ENCODE data around the gene CMIP.

The CMIP gene

GRCh38 chr16:81497690-81498089, 53.1 kb downstream of the CMIP start:
- H4K20me1 ChIP-seq (ENCODE audit: insufficient read depth, low read length, poor library complexity, severe bottlenecking), result no peaks in the 10 kb centered on the region
- H3K4me3 ChIP-seq (ENCODE audit: low read length, poor library complexity, severe bottlenecking), result no peak overlapping the region
- no peaks in the 10 kb centered on the region for H3K27me3 ChIP-seq (ENCODE audit: insufficient read depth, low read length, poor library complexity, severe bottlenecking)
- H3K9ac ChIP-seq (ENCODE audit: low read depth, low read length, poor library complexity, severe bottlenecking), result no peak overlapping the region
- TF ChIP-seq EZH2phosphoT487 (IDR thresholded peaks at IDR 0.05; ENCODE audit: borderline replicate concordance) (no peak), CTCF (conservative IDR thresholded peaks at IDR 0.05; ENCODE audit: low read length) (no peak)
- no peak overlapping the region for H2AFZ ChIP-seq (ENCODE audit: low read length)
- no peaks in the 10 kb centered on the region for H3K9me2 ChIP-seq (replicated peaks; ENCODE audit: low read depth, low read length)
- no peaks in the 10 kb centered on the region for H3F3A ChIP-seq (ENCODE audit: low read depth)
- H3K79me2 ChIP-seq (ENCODE audit: insufficient read depth, low read length), result peaks cover 56% of the 10 kb centered on the region; the same call in 1 of the 2 replicates
- peaks cover 6% of the 10 kb centered on the region; the same call in 1 of the 2 replicates for H3K36me3 ChIP-seq (ENCODE audit: insufficient read depth, low read length)
- no peaks in the 10 kb centered on the region for H3K9me3 ChIP-seq (ENCODE audit: insufficient read depth, low read depth, low read length)
- H3K4me1 ChIP-seq (ENCODE audit: insufficient read depth, low read length, poor library complexity, severe bottlenecking), result peaks cover 11% of the 10 kb centered on the region
- H3K4me2 ChIP-seq (ENCODE audit: low read depth, low read length, poor library complexity, severe bottlenecking), result no peak overlapping the region

GRCh38 chr16:81498351-81498750, 53.7 kb downstream of the CMIP start:
- no peaks in the 10 kb centered on the region for H3K27me3 ChIP-seq (ENCODE audit: insufficient read depth, low read length, poor library complexity, severe bottlenecking)
- H3K9me2 ChIP-seq (replicated peaks; ENCODE audit: low read depth, low read length), result no peaks in the 10 kb centered on the region
- no peak for TF ChIP-seq CTCF (conservative IDR thresholded peaks at IDR 0.05; ENCODE audit: low read length)
- no peak for TF ChIP-seq EZH2phosphoT487 (IDR thresholded peaks at IDR 0.05; ENCODE audit: borderline replicate concordance)
- H3F3A ChIP-seq (ENCODE audit: low read depth), result no peaks in the 10 kb centered on the region
- no peak overlapping the region for H2AFZ ChIP-seq (ENCODE audit: low read length)
- no peaks in the 10 kb centered on the region for H4K20me1 ChIP-seq (ENCODE audit: insufficient read depth, low read length, poor library complexity, severe bottlenecking)
- H3K4me3 ChIP-seq (ENCODE audit: low read length, poor library complexity, severe bottlenecking), result no peak overlapping the region
- H3K9me3 ChIP-seq (ENCODE audit: insufficient read depth, low read depth, low read length), result no peaks in the 10 kb centered on the region
- H3K36me3 ChIP-seq (ENCODE audit: insufficient read depth, low read length), result peaks cover 6% of the 10 kb centered on the region; the same call in 1 of the 2 replicates
- H3K4me1 ChIP-seq (ENCODE audit: insufficient read depth, low read length, poor library complexity, severe bottlenecking), result peaks cover 11% of the 10 kb centered on the region
- H3K9ac ChIP-seq (ENCODE audit: low read depth, low read length, poor library complexity, severe bottlenecking), result no peak overlapping the region
- H3K79me2 ChIP-seq (ENCODE audit: insufficient read depth, low read length), result peaks cover 54% of the 10 kb centered on the region; the same call in 1 of the 2 replicates
- no peak overlapping the region for H3K4me2 ChIP-seq (ENCODE audit: low read depth, low read length, poor library complexity, severe bottlenecking)

DNA sequence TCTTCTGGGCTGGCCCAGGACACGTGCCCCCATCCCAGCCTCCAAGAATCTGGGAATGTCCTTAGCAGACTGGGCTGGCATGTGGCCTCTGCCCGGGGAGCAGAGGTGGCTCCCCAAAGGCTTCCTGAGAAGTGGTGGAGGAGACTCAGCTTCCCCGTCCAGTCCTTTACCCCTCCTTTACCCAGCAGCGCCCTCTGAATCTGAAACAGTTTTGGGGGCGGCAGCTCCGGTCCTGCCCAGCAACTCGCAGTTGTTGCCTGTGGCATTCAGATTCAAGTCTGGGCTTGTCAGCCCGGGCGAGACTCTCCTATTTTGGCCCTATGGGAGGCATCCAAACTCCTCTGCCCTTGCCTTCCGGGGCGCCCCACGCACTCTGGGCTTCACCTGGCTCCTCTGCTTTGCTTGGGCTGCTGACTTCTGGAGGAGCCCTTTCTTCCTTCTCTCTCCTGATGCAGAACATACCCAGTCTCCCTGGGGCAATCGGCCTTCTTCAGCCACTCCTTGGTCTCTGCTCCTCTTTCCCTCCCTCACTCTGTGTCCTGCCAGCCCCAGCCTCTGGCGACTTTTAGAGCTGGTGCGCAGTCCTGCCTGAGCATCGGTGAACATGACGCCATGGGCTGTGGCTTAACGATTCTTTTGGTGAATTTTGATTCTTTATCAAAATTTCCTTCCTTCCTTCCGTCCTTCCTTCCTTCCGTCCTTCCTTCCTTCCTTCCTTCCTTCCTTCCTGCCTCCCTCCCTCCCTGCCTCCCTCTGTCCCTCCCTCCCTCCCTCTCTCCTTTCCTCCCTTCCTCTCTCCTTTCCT, 55.2 kb downstream of the CMIP start:
- no peaks in the 10 kb centered on the region for H3K9me2 ChIP-seq (replicated peaks; ENCODE audit: low read depth, low read length)
- H3K9ac ChIP-seq (ENCODE audit: low read depth, low read length, poor library complexity, severe bottlenecking), result no peak overlapping the region
- H2AFZ ChIP-seq (ENCODE audit: low read length), result no peak overlapping the region
- H3K79me2 ChIP-seq (ENCODE audit: insufficient read depth, low read length), result peaks cover 57% of the 10 kb centered on the region; the same call in 1 of the 2 replicates
- H3K36me3 ChIP-seq (ENCODE audit: insufficient read depth, low read length), result peaks cover 6% of the 10 kb centered on the region; the same call in 1 of the 2 replicates
- H3K27me3 ChIP-seq (ENCODE audit: insufficient read depth, low read length, poor library complexity, severe bottlenecking), result no peaks in the 10 kb centered on the region
- H4K20me1 ChIP-seq (ENCODE audit: insufficient read depth, low read length, poor library complexity, severe bottlenecking), result no peaks in the 10 kb centered on the region
- H3K4me2 ChIP-seq (ENCODE audit: low read depth, low read length, poor library complexity, severe bottlenecking), result no peak overlapping the region
- H3F3A ChIP-seq (ENCODE audit: low read depth), result no peaks in the 10 kb centered on the region
- H3K4me1 ChIP-seq (ENCODE audit: insufficient read depth, low read length, poor library complexity, severe bottlenecking), result peaks cover 11% of the 10 kb centered on the region
- H3K9me3 ChIP-seq (ENCODE audit: insufficient read depth, low read depth, low read length), result no peaks in the 10 kb centered on the region
- H3K4me3 ChIP-seq (ENCODE audit: low read length, poor library complexity, severe bottlenecking), result no peak overlapping the region
- no peak for TF ChIP-seq EZH2phosphoT487 (IDR thresholded peaks at IDR 0.05; ENCODE audit: borderline replicate concordance)
- no peak for TF ChIP-seq CTCF (conservative IDR thresholded peaks at IDR 0.05; ENCODE audit: low read length)

Measured in Loucy (cell line).